ENCODE measurements around the gene OR8J3. TPM values are rescaled to one million over a fixed set of nuclear protein-coding genes. Genes with fewer than 3 reads are reported as not detected.

Gene OR8J3
- total RNA-seq, 1 donor from 2014 or later: not detected

DNA sequence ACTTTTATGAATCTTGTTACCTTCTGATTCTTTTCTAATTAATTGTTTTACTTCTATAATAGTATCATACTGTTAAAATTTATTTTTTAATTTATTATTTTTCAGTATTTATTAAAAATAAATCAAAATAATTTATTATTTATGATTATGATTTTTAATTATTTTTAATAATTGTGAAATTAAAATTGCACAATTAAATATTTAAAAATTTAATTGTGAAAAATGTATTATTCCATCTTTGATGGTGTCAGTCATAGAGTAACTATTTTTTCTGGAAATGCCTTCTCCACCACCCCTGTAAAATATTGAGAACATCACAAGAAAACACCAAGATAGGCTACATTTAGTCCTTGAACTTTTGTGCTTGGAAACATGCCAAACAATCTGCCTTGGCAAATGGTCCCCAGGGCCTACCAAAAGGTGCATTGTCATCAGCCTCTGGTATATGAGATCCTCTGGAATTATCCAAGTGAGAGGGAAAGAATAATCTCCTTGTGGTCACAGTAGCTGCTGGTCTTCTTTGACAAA, 36.7 kb downstream of the OR8J3 start, which contains the start of gene OR8H2:
Gene OR8H2, plus strand, starts transcription at position 478 of the 528 bp plus-strand sequence. CDS start 1,356 bp downstream, outside the sequence.
- H3K4me3 Mint-ChIP-seq (ENCODE audit: unreplicated experiment): no peak within 1 kb of the TSS
- no peaks in the 10 kb centered on the region for H3K36me3 Mint-ChIP-seq (ENCODE audit: low read depth)
- TF ChIP-seq, protein P1, sequence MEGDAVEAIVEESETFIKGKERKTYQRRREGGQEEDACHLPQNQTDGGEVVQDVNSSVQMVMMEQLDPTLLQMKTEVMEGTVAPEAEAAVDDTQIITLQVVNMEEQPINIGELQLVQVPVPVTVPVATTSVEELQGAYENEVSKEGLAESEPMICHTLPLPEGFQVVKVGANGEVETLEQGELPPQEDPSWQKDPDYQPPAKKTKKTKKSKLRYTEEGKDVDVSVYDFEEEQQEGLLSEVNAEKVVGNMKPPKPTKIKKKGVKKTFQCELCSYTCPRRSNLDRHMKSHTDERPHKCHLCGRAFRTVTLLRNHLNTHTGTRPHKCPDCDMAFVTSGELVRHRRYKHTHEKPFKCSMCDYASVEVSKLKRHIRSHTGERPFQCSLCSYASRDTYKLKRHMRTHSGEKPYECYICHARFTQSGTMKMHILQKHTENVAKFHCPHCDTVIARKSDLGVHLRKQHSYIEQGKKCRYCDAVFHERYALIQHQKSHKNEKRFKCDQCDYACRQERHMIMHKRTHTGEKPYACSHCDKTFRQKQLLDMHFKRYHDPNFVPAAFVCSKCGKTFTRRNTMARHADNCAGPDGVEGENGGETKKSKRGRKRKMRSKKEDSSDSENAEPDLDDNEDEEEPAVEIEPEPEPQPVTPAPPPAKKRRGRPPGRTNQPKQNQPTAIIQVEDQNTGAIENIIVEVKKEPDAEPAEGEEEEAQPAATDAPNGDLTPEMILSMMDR (IDR thresholded peaks at IDR 0.05): no peak
- H3K27ac Mint-ChIP-seq (ENCODE audit: unreplicated experiment): no peak within 1 kb of the TSS
- peaks cover 5% of the 10 kb centered on the region for H3K9me3 Mint-ChIP-seq (ENCODE audit: low read depth)
- no peaks in the 10 kb centered on the region for H3K4me1 Mint-ChIP-seq (ENCODE audit: low read depth)
- no peak for DNase-seq (ENCODE audit: low spot score)
- no peaks in the 10 kb centered on the region for H3K27me3 Mint-ChIP-seq (ENCODE audit: low read depth)

DNA sequence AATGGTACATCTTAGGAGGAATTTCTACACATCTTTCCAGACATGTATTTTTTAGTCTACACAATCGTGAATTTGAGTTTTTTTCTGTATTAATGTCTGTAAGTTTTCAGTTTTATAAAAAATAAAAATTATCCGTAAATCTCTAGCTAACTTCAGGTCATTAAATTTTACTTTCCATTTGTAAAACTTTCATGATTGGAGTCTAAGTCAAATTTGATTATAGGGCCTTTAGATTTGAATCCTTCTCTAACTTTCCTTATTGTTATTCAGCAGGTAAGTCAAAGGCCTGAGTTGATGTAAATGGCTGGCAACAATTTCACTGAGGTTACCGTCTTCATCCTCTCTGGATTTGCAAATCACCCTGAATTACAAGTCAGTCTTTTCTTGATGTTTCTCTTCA, 47.0 kb downstream of the OR8J3 start, which contains the start of gene OR8I2:
Gene OR8I2, plus strand, starts transcription at position 301 of the 400 bp plus-strand sequence. Its CDS starts 0 bp downstream, at position 301.
- DNase-seq (ENCODE audit: low spot score): no peak
- Mint-ChIP-seq H3K4me3 (ENCODE audit: unreplicated experiment) (no peak within 1 kb of the TSS), H3K4me1 (ENCODE audit: low read depth) (no peaks in the 10 kb centered on the region), H3K36me3 (ENCODE audit: low read depth) (no peaks in the 10 kb centered on the region), H3K9me3 (ENCODE audit: low read depth) (no peaks in the 10 kb centered on the region), H3K27ac (ENCODE audit: unreplicated experiment) (no peak within 1 kb of the TSS), H3K27me3 (ENCODE audit: low read depth) (no peaks in the 10 kb centered on the region)
- TF ChIP-seq, protein P1 (IDR thresholded peaks at IDR 0.05): no peak

DNA sequence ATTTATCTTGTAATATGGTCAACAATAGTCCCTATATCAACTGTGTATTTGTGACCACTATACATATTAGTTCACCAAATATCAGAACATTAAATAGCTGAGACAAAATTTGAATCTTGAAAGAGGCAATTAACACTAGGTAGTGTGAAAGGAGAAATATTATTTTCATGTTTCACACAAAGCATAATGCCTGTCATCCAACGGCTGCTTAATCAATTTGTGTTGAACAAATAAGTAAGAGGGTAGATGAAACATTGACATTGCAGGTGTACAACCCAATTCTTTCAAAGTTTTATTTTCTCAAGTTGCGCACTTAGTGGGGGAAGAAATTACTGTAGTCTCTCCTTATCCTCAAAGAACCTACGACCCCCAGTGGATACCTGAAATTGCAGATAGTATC, 50.3 kb downstream of the OR8J3 start:
- H3K4me3 Mint-ChIP-seq (ENCODE audit: unreplicated experiment): no peak overlapping the region
- no peaks in the 10 kb centered on the region for H3K4me1 Mint-ChIP-seq (ENCODE audit: low read depth)
- no peak for DNase-seq (ENCODE audit: low spot score)
- H3K27ac Mint-ChIP-seq (ENCODE audit: unreplicated experiment): no peak overlapping the region
- H3K36me3 Mint-ChIP-seq (ENCODE audit: low read depth): no peaks in the 10 kb centered on the region
- H3K27me3 Mint-ChIP-seq (ENCODE audit: low read depth): no peaks in the 10 kb centered on the region
- TF ChIP-seq, protein P1 (IDR thresholded peaks at IDR 0.05): no peak
- no peaks in the 10 kb centered on the region for H3K9me3 Mint-ChIP-seq (ENCODE audit: low read depth)

Other genes with a start within 250 kb of the OR8J3 start
- not detected in 3 replicates for gene OR5W2, start 225.6 kb downstream of the OR8J3 start, total RNA-seq
- gene OR5I1, start 203.8 kb downstream of the OR8J3 start, total RNA-seq: not detected in 3 replicates
- not detected in 3 replicates for gene OR10AG1, start 170.3 kb downstream of the OR8J3 start, total RNA-seq
- not detected in 3 replicates for gene OR5F1, start 145.6 kb downstream of the OR8J3 start, total RNA-seq
- gene OR5AS1, start 112.5 kb downstream of the OR8J3 start, total RNA-seq: not detected in 3 replicates
- not detected in 3 replicates for gene OR8I2, start 46.9 kb downstream of the OR8J3 start, total RNA-seq
- not detected in 3 replicates for gene OR8H2, start 36.5 kb downstream of the OR8J3 start, total RNA-seq
- gene OR8H3, start 17.8 kb downstream of the OR8J3 start, total RNA-seq: not detected in 3 replicates
- gene OR8K5, start 20.1 kb upstream of the OR8J3 start, total RNA-seq: not detected in 3 replicates
- not detected in 3 replicates for gene OR5J2, start 36.4 kb upstream of the OR8J3 start, total RNA-seq
- not detected in 3 replicates for gene OR5T2, start 94.1 kb upstream of the OR8J3 start, total RNA-seq
- not detected in 3 replicates for gene OR5T3, start 112.1 kb upstream of the OR8J3 start, total RNA-seq
- gene OR5T1, start 134.0 kb upstream of the OR8J3 start, total RNA-seq: not detected in 3 replicates
- gene OR8H1, start 152.1 kb upstream of the OR8J3 start, total RNA-seq: not detected in 3 replicates
- gene OR8K3, start 174.9 kb upstream of the OR8J3 start, total RNA-seq: not detected in 3 replicates
- gene OR8K1, start 205.8 kb upstream of the OR8J3 start, total RNA-seq: not detected in 3 replicates
- not detected in 3 replicates for gene OR8J1, start 214.1 kb upstream of the OR8J3 start, total RNA-seq
- not detected in 3 replicates for gene OR8U1, start 235.4 kb upstream of the OR8J3 start, total RNA-seq

All from chondrocyte (in vitro differentiated cells).